Activated T-helper 1 cell treated with anti-CD3 and anti-CD28 coated beads, Interleukin-2, amount 50 U/mL, for 16 hours (primary cell): ENCODE data around the gene RALGAPA1.

Source experiments
- DNase-seq, 2 donors: peaks; one replicate each; pipeline ENCODE4 v3.0.0-alpha.2; 2020; ENCODE audit warnings: low read depth in 1 of 2, low spot score in 1 of 2

The RALGAPA1 gene

DNA sequence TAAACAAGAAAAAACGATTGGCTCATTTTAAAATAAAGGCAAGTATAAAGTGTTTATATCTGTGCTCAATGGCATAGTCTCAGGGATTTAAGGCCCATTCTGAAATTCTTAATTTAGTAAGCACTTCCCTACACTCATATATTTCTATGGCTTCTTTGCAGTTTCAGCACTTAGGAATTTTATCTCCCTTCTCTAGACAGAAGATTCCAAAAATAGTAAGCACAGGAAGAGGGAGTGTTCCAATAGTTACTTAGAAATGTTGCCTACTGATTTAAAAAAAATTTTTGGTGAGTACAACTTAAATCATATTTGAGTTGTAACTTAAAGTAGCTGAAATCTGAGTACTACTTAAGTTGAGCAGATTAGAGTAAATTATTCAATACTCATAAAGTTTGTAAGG, 255.3 kb downstream of the RALGAPA1 start:
- no peak for DNase-seq

DNA sequence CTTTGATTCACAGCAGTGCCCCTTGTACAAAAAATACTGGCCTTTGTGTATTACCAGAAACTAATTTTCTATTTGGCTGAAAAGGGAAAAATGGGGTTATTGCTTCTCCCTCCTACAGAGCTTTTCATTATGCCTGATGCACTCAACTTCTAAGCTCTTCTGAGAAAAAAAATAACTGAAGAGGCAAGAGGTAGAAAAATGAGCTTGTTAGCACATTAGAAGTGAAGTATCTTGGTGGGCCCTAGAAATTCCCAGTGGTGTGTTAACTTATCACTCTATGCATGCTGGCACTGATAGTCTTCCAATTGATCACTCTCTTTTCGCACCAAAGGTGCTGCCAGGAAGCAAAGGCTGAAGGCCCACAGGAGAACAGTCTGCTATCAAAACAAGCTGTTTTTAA, 258.0 kb downstream of the RALGAPA1 start:
- no peak for DNase-seq

DNA sequence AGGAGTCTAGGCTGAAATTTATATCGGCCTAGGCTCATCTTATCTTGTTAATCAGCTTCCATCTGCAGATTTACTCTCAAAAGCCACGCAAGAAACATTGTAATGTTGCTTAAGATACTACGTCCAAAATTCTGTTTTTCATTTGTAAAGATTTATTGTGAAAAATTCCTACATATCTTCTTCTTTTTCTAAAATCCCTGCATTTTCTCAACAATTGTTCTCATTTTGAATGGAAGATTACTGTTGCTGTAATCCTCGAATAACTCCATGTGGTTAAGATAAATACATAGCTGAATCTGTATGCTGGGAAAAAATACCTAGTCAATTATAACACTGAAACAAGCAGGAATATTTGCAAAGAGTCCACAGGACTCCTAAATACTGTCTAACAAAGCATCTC, 259.5 kb downstream of the RALGAPA1 start:
- DNase-seq = no peak

DNA sequence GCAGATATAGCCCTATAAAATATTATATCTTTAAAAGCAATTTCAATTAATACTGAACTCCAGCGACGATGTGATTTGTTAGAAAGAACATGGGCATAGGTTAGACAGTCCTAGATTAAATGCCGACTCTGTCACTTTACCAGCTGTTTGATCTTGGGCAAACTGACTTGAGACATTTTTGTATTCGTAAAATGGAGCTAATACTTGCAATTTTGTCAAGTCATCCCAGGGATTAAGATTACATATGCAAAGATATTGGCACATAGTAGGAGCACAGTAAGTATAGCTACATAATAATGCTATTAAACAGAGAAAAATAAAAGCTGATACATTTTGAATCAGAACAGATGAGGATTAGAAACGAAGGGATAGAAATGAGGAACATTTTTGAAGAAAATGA, 266.1 kb downstream of the RALGAPA1 start:
- DNase-seq = no peak

DNA sequence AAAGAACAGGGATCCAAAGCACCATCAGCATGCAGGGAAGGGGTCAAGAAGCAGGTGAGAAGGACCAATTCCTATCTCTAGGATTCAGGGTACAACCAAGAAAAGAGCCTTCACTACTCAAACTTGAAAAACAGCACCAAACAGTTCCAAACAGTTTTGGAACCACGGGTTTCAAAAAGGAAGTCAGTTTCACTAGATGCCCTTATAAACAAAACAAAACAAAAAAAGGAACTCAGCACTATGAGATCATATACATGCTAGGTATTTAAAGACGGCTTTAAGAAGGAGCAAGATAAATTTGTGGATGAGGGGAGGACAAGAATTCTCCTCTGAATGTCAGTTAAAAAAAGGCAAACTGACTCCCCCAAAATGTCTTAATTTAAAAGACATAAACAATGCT, 269.1 kb downstream of the RALGAPA1 start:
- no peak for DNase-seq

DNA sequence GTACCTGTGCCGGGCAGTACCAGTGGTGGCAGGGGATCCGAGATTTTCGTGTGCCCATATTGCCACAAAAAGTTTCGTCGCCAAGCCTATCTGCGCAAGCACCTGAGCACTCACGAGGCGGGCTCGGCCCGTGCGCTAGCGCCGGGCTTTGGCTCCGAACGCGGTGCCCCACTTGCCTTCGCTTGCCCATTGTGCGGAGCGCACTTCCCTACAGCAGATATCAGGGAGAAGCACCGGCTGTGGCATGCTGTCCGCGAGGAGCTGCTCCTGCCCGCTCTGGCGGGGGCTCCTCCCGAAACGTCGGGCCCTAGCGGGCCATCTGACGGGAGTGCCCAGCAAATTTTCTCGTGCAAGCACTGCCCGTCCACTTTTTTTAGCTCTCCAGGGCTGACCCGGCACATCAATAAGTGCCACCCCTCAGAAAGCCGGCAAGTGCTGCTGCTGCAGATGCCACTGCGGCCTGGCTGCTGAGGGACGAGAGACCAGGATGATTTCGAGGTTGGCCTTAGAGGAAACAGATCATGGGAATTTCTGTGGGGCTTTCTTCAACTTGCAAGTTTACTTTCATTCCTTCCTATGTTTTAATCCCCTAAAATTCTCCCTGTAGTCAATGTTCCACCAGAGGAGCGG, 273.5 kb downstream of the RALGAPA1 start:
- DNase-seq = no peak

DNA sequence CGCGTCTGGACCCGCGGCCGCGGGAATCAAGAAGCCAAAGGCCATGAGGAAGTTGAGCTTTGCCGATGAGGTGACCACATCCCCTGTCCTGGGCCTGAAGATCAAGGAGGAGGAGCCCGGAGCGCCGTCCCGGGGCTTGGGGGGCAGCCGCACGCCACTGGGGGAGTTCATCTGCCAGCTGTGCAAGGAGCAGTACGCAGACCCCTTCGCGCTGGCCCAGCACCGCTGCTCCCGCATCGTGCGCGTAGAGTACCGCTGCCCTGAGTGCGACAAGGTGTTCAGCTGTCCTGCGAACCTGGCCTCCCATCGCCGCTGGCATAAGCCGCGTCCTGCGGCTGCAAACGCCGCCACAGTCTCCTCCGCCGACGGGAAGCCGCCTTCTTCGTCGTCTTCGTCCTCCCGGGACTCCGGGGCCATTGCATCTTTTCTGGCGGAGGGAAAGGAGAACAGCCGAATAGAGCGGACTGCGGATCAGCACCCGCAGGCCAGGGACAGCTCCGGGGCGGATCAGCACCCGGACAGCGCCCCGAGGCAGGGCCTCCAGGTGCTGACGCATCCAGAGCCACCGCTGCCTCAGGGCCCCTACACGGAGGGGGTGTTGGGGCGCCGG, 274.1 kb downstream of the RALGAPA1 start:
- DNase-seq = peak in 1 of 2 donors; percentile 30

DNA sequence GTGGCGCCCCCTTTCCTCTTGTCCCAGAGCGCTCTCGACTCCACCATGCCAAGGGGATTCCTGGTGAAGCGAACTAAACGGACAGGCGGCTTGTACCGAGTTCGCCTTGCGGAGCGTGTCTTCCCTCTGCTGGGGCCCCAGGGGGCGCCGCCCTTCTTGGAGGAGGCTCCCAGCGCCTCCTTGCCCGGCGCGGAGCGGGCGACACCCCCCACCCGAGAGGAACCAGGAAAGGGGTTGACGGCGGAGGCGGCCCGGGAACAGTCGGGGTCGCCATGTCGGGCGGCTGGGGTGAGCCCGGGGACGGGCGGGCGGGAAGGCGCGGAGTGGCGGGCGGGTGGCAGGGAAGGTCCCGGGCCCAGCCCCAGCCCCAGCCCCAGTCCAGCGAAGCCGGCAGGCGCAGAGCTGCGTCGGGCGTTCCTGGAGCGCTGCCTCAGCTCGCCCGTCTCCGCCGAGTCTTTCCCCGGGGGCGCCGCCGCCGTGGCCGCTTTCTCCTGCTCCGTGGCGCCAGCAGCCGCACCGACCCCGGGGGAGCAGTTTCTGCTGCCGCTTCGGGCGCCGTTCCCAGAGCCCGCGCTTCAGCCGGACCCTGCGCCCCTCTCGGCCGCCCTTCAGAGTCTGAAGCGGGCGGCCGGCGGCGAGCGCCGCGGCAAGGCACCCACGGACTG, 274.8 kb downstream of the RALGAPA1 start:
- no peak for DNase-seq

DNA sequence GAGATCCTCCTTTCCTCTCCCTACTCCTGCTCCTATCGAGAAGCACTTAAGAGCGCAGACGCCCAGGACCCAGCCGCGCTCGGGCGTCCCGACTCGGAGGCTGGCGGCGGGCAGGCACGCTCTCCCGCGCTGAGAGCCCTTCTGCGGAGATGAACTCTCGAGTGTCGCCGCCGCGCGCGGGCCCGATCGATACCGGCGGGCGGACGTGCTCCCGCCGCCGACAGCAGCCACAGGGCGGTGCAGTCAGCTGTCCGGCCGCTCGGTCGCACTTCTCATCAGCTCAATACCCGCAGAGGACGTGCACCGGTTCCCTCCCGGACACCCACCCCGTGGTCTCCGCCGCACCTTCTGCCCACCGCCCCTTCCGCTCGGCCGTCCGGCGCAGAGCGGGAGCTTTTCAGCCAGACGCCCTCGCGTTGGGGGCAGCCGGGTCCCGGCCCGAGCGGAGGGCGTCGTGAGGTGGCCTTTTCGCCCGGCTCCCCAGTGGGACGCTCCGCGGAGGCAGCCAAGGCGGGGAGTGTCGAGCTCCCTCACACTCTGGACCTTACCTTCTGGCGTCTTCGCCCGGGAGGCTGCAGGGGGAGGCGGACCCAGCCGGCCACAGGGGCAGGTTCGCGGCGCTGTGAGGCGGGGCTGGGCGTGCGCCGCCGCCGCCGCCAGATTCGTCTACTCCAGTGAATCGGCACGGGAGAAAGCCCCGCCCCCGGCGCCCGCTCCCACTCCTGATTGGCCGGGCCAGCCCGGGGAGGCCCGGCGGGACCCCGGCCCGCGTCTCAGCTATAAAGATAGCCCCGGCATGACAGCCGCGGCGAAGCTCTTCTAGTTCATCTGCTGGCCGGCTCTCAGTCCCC, 275.5 kb downstream of the RALGAPA1 start, which contains the start of gene INSM2:
INSM2 (plus strand) TSS at position 808 of the 851 bp plus-strand sequence. CDS start 89 bp downstream, outside the sequence.
- peak in 1 of 2 donors; percentile 32 for DNase-seq

DNA sequence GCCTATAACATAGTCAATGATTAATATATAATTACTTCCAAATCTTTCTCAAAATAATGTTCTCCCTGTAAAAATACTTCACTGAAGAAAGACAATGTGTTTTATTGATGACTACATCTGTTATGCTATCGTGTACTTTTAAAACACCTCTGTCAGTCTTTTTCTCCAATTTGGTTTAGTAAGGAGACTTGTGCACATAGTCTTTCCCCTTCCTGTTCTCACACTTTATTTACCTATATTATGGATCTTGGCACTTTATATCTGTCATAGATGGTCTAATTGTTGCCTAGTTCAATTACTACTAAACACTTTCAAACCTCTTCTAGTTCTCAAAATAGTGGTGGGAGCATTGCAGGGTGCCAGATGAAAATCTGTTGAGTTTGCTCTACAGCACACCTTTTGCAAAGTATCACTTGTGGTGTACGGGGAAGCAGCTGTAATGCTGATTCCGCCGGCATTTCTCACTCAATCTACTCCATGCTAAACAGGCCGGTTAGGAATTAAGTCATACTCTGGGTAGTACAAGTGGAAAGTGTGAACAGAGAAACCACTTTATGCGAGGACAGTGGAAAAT, 276.2 kb downstream of the RALGAPA1 start:
- DNase-seq = no peak

DNA sequence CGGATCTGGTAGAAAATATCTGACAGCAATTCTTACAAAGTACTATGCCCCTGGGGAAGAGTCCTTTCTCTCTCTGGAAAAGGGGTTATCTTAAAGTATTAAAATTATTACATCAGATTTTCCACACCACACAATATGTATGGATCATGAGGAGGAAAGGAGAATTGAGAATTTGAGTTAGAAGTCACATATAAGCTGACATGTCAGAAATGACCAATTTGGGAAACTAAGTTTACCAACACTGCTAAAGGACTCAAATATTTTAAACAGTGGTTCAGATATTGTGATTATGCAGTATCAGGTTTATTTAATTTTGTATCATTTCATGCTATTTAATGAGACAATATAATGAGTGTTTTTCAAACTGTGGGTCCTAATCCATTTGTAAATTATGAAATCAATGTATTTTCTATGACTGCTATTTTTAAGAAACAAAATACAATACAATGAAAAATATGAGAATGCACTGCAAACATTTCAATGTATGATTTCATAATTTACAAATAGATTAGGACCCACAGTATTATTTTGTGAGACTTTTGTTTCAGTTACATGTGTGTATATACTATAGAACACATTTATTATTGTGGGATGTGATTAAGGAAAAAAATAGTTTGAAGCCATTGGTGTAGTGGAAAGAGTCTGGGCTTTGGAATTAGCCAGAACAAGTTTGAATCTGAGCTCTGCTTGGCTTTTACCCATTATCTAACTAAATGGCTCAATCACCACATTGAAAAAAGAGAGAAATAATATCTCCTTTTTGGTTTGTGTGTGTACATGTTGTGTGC, 276.9 kb downstream of the RALGAPA1 start:
- DNase-seq = no peak

DNA sequence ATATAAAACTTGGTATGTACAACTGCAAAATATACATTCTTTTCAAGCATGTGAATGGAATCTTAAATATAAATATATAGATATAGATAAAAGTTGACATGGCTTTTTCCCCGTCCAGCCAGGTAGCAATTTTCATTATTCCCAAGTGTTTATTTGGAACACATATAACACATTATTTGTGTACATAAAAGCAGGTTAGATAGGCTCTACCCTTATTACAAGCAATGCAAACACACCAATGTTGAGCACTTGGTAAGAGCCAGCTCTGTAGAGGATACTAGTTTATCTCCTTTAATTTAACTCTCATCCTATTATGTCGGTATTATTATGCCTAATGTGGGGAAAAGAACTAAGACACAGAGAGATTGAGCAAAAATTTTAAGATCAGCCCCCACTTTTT, 282.1 kb downstream of the RALGAPA1 start:
- DNase-seq = no peak

DNA sequence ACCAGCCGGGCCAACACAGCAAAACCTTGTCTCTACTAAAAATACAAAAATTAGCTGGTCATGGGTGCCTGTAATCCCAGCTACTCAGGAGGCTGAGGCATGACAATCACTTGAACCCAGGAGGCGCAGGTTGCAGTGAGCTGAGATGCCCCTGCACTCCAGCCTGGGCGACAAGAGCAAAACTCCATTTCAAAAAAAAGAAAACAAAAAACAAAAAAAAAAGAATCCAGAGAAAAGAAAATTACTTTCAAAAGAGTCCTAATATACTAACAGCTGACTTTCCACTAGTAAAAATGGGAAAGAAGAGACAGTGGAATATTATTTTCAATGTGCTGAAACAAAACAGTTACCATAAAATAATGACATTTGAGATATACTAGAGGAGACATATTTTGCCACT, 283.4 kb downstream of the RALGAPA1 start:
- no peak for DNase-seq

DNA sequence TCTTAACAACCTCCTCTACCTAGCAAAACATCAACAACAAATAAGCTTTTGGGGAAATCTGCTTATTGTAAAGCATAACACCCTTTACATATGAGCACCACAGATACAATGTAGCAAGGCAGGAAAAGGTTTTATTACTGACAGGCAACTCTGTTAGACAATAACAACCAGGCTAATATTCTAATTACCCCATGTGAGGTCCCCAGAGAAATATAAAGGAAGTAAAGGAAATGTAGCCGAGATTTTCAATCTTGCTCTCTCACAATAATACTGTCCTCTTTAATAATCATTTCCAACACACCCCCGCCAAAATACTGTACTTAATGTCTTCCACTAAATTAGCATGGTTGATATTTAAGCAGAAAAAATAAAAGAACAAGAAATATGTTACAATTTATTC, 289.1 kb downstream of the RALGAPA1 start:
- DNase-seq = no peak

DNA sequence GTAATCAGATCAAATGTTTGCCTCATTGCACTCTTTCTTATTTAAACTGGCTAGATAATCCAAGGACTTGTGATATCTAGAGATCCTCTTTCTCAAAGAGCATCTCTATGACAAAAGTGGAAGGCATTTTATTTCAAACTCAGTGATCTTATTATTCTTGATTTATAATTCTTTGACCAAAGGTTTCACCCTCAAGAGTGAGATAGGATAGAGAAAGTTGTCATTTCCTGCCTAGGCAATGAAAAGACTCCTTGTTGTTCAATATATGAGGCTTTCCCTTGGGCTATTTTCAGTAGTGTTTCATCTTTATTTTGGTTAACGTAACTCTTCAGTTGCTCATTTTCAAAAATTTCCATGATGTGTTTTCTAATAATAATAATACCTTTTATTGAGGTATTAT, 293.2 kb downstream of the RALGAPA1 start:
- no peak for DNase-seq

DNA sequence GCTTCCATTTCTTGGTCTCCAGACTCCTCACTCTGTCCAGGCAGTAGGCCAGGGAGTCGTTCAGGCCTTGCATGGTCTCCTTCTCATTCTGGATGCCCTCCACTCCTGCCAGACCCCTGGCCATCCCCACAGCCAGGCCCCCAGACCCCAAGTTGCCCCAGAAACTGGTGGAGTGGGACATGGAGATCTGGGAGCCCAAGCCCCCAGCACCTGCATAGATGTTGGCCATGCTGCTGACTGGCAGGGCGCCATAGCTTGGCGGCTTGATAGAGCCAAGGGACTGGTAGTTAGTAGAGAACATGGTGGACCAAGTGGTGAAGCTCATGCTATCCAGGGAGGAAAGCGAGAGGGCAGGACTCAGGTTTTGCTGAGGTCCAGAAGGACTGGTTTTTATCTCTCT, 296.3 kb downstream of the RALGAPA1 start:
- DNase-seq = no peak

DNA sequence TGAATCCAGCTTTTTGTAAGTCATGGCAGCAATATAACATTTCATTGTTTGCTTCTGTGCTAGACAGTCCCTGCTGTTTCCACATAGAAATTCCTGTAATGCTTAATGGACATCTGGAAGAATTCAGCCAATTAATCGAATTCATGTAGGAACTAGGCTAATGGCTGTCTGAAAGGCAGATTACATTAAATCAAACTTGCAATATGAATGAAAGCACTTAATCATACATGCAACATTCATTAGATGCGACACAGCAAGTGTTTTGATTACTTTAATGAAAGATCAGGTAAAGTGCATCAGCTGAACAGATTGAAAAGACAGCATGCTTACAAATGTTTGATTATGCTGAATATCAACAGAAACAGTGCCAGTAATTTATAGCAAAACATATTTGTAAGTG, 299.2 kb downstream of the RALGAPA1 start:
- DNase-seq = no peak

DNA sequence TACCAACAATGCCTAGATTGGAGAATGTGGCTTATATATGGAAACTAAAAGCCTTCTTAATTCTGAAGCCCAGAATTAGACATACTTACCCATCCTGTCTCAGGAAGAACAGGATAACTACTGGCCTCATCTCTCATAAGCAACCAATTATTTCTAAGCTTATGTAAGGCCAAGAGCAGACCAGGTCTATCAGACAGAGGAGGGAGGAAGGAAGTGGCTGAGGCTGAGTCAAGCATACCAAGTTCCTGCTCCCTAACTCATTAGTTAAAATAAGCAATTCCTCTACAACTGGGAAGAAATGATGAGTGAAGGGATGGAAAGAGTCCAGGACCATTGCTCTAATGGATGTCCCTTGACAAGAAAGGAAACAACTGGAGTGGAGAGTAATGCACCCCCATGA, 302.2 kb downstream of the RALGAPA1 start:
- no peak for DNase-seq

DNA sequence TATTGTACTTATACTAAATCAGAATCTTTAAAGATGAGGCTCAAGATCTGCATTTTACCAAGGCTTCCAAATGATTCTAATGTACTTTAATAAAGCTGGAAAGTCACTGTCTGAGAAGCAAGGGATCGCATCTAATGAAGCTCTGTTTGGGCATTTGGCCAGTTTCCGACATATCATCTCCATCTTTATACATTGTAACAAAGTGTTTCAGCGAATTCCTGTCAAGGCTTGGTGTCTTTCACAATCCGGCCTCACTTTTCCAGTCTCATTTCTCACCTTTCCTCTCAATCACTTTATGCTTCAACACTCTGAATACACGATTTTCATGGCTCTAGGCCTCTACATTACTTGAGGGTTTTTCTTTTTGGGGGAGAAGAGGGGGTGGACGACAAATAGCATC, 302.6 kb downstream of the RALGAPA1 start:
- no peak for DNase-seq

DNA sequence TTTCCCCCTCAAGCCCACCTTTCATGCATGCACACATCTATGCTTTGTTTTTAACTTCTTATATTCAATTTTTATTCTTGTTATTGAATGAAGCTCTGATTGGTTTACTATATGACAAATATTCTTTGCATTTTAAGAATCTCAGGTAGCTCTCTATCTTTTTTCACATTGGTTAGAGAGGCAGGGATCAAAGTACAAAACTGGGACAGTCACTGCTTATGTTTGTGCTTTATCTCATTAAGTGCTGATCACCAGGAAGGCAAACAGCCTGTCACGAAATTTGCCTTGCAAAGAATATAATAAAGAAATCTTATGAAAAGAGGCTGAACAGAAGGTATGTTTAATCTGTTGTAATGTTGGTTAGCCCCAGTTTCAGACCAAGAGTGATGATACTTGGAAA, 304.8 kb downstream of the RALGAPA1 start:
- no peak for DNase-seq

DNA sequence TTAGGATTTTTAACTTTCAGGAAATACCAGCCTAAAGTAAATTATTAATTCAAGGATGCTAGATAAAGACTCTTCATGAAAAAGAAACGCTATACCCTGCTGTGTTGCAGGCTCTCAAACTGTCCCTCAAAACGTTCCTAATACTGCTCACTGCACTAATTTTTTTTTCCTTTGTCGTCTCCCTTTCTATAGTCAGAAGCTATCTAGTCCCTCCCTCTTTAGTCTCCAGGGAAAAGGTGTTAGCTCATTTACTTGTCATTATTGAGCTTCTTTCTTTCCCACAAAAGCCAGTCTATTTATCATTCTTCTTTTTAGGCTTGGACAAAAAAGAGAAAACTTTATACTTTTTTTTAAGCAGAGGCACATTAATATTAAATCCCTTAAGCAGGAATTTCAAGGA, 305.4 kb downstream of the RALGAPA1 start:
- no peak for DNase-seq
